OCI-LY1 (cell line): Measurements from ENCODE around the gene POLR1G.

ENCODE experiments used
- H2AFZ ChIP-seq: fragments of 200-600 bp; sonication (generic), shearing (Covaris generic); 2 replicates; pipeline ENCODE4 v1.6.0; 2014; ENCODE audit warnings: antibody characterized with exemption, mild to moderate bottlenecking, low read length
- H3F3A ChIP-seq: fragments of 200-600 bp; sonication (generic), shearing (Covaris generic); 2 replicates; pipeline ENCODE4 v1.6.0; 2014; ENCODE audit warnings: mild to moderate bottlenecking, antibody characterized with exemption, low read length, moderate library complexity; ENCODE audit not compliant: insufficient read depth
- H3K27ac ChIP-seq: fragments of 200-600 bp; sonication (generic); 2 replicates; pipeline ENCODE4 v1.5.1; 2014; ENCODE audit warnings: low read length, mixed run types, mild to moderate bottlenecking, low read depth; ENCODE audit not compliant: poor library complexity, severe bottlenecking
- H3K27me3 ChIP-seq: fragments of 200-600 bp; sonication (generic); 2 replicates; pipeline ENCODE4 v1.6.0; 2014; ENCODE audit warnings: antibody characterized with exemption, mild to moderate bottlenecking, low read length, moderate library complexity; ENCODE audit not compliant: insufficient read depth
- H3K36me3 ChIP-seq: fragments of 200-600 bp; sonication (generic); 2 replicates; pipeline ENCODE4 v1.6.1; 2014; ENCODE audit warnings: mild to moderate bottlenecking, antibody characterized with exemption, low read length, moderate library complexity, mixed read lengths; ENCODE audit not compliant: insufficient read depth
- H3K4me1 ChIP-seq: fragments of 200-600 bp; sonication (generic); 2 replicates; pipeline ENCODE4 v1.5.1; 2014; ENCODE audit warnings: mild to moderate bottlenecking, low read length, moderate library complexity; ENCODE audit not compliant: insufficient read depth, severe bottlenecking
- H3K4me2 ChIP-seq: fragments of 200-600 bp; sonication (generic), shearing (Covaris generic); 2 replicates; pipeline ENCODE4 v1.6.1; 2014; ENCODE audit warnings: low read length
- H3K4me3 ChIP-seq: fragments of 200-600 bp; sonication (generic); 2 replicates; pipeline ENCODE4 v1.5.1; 2014; ENCODE audit warnings: low read length, low read depth, mild to moderate bottlenecking, mixed read lengths; ENCODE audit not compliant: poor library complexity, severe bottlenecking
- H3K79me2 ChIP-seq: fragments of 200-600 bp; shearing (Covaris generic); 2 replicates; pipeline ENCODE4 v1.6.1; 2016; ENCODE audit warnings: mixed run types, low read length, mixed read lengths; ENCODE audit not compliant: insufficient read depth
- H3K9ac ChIP-seq: fragments of 200-600 bp; sonication (generic), shearing (Covaris generic); 2 replicates; pipeline ENCODE4 v1.6.1; 2014; ENCODE audit warnings: mild to moderate bottlenecking, low read length, mixed read lengths
- H3K9me2 ChIP-seq: fragments of 200-600 bp; sonication (generic), shearing (Covaris generic); 2 replicates; pipeline ENCODE4 v1.6.1; 2014; ENCODE audit warnings: low read depth, mild to moderate bottlenecking, low read length, mixed read lengths
- H3K9me3 ChIP-seq: fragments of 200-600 bp; shearing (Covaris generic); 2 replicates; pipeline ENCODE4 v1.6.1; 2014; ENCODE audit warnings: low read length, mixed read lengths
- H4K20me1 ChIP-seq: fragments of 200-600 bp; sonication (generic), shearing (Covaris generic); 2 replicates; pipeline ENCODE4 v1.6.0; 2016; ENCODE audit warnings: mild to moderate bottlenecking, low read length; ENCODE audit not compliant: insufficient read depth
- EZH2 ChIP-seq: fragments of 200-600 bp; sonication (generic), shearing (Covaris generic); IDR thresholded peaks from 2 replicates; pipeline ENCODE4 v1.8.0; 2017; ENCODE audit warnings: borderline replicate concordance, mixed run types, mild to moderate bottlenecking, antibody characterized with exemption, low read length, moderate library complexity, mixed read lengths
- TF ChIP-seq, protein P1 (sequence below): fragments of 200-600 bp; sonication (generic), shearing (Covaris generic); IDR thresholded peaks from 2 replicates; pipeline ENCODE4 v1.5.1; 2017; ENCODE audit warnings: mild to moderate bottlenecking, antibody characterized with exemption, low read length, moderate library complexity, mixed read lengths

POLR1G gene

GRCh38 chr19:45456500-45456815, 50.0 kb downstream of the POLR1G start:
- Histone ChIP-seq H3K9ac (no peak overlapping the region), H3K9me3 (no peaks in the 10 kb centered on the region), H3K27ac (no peak overlapping the region), H3K4me1 (peaks cover 18% of the 10 kb centered on the region), H3F3A (no peaks in the 10 kb centered on the region; the same call in 1 of the 2 replicates), H2AFZ (no peak overlapping the region), H3K4me2 (no peak overlapping the region), H3K4me3 (no peak overlapping the region), H4K20me1 (no peaks in the 10 kb centered on the region), H3K9me2 (no peaks in the 10 kb centered on the region), H3K27me3 (0 out of 2 replicates have a peak, but pooled peaks cover 3% of the 10 kb centered on the region), H3K36me3 (no peaks in the 10 kb centered on the region), H3K79me2 (no peaks in the 10 kb centered on the region)
- no peak for TF ChIP-seq EZH2
- TF ChIP-seq, protein P1, sequence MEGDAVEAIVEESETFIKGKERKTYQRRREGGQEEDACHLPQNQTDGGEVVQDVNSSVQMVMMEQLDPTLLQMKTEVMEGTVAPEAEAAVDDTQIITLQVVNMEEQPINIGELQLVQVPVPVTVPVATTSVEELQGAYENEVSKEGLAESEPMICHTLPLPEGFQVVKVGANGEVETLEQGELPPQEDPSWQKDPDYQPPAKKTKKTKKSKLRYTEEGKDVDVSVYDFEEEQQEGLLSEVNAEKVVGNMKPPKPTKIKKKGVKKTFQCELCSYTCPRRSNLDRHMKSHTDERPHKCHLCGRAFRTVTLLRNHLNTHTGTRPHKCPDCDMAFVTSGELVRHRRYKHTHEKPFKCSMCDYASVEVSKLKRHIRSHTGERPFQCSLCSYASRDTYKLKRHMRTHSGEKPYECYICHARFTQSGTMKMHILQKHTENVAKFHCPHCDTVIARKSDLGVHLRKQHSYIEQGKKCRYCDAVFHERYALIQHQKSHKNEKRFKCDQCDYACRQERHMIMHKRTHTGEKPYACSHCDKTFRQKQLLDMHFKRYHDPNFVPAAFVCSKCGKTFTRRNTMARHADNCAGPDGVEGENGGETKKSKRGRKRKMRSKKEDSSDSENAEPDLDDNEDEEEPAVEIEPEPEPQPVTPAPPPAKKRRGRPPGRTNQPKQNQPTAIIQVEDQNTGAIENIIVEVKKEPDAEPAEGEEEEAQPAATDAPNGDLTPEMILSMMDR, result no peak

DNA sequence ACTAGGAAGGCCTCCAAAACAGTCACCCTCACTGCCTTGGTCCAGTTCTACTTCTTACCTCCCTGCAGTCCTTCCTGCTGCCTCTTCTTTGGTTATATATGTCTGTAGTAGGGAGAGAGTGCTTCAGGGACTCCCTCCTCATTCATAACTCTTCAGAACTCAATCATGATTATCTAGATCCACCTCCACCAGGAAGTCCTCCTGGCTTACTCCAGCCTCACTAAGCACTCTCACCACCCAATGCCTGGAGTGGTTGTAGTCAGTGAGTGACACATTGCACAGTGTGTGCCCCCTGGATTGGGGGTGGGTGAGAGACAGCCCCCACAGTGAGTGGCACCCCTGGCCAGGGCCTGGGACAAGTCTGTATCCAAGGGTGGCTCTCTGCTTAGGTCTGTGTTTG, 51.3 kb downstream of the POLR1G start:
- Histone ChIP-seq H3K36me3 (no peaks in the 10 kb centered on the region), H3K4me1 (peaks cover 15% of the 10 kb centered on the region), H4K20me1 (no peaks in the 10 kb centered on the region), H3K9me2 (no peaks in the 10 kb centered on the region), H3K4me2 (no peak overlapping the region), H3K27ac (no peak overlapping the region), H2AFZ (no peak overlapping the region), H3K9ac (no peak overlapping the region), H3K79me2 (no peaks in the 10 kb centered on the region), H3K9me3 (no peaks in the 10 kb centered on the region), H3K27me3 (0 out of 2 replicates have a peak, but pooled peaks cover 3% of the 10 kb centered on the region), H3F3A (no peaks in the 10 kb centered on the region), H3K4me3 (no peak overlapping the region)
- no peak for TF ChIP-seq EZH2
- TF ChIP-seq, protein P1, result no peak
